ENCODE measurements around the gene F8.
"Not testable (repeated sequence)": the region's sequence is repeated elsewhere in the genome, so short reads cannot be mapped to it uniquely, and the experiment has no call there.

Gene F8

DNA sequence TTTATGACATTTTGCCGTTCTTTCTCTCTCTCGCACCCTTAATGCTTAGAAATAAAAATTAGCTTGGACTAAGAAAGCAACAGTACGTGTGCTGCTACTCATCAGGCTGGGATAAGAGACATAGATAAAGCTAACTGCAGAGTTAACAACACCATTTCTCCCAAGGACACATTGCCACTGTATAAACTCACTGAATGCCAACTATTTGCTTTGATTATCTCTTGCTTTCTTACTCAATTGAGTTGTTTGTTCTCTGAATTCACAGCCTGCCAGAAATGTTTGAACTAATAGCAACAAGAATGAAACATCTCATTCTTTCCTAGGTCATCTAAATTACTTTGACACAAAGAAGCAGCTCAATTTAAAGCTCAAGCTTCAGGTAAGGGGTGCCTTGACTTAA lies 34.6 kb downstream of the F8 start:
- no peak for DNase-seq

DNA sequence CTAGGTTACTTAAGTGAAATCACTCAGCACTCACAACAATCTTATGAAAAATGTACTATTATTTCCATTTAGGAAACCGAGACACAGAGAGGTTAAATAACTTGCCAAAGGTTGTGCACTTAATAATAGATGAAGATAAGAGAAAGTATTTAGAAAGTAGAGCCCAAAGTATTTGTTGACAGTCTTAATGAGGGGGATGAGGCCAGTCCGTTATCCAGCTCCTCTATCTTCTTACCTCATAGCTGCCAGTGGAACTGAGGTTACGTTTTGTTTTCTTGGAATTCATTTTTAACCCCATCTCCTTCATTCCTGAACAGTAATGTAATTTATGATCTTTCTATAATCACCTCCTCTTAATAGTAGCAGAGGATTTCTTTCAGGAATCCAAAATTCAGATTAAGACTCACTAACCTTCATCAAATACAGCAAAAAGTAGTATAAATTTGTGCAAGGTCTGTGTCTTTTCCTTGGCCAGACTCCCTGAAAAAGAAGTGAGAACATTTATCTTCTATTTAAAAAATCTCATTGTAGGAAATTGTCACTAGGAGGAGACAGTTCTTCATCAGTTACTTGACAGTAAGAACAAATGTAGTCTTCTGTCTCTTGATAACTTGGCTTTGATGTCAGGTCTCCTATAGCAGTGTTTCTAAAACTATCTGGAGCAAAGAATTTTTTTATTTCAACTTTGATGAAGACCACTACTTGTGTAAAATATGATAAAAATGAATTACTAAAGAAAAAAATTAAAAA lies 35.5 kb downstream of the F8 start:
- DNase-seq, result no peak

DNA sequence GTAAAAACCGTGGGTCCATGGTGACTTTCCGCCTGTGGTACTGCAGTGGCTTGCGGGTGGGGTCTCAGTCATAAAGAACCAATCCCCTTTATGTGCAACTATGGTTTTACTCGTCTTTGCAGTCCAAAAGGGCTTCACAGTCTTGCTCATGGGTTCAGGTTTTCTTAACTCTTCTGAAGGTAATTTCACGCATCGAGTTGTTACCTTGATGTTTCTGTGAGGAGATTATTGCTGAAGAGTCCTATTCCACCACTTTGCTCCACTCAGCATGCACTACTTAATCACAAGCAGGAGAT lies 41.5 kb downstream of the F8 start:
- no peak for DNase-seq

GRCh38 chrX:154980330-154981115 lies 42.0 kb downstream of the F8 start:
- DNase-seq, result peak in 48 of 58 donors; percentile 0 to 63 (median 20)

- DNase-seq, result no peak
Measured at GRCh38 chrX:154979629-154980028, 42.9 kb downstream of the F8 start.

GRCh38 chrX:154968353-154968752 lies 54.2 kb downstream of the F8 start:
- DNase-seq, result no peak

GRCh38 chrX:154967603-154968002 lies 54.9 kb downstream of the F8 start:
- DNase-seq, result no peak

DNA sequence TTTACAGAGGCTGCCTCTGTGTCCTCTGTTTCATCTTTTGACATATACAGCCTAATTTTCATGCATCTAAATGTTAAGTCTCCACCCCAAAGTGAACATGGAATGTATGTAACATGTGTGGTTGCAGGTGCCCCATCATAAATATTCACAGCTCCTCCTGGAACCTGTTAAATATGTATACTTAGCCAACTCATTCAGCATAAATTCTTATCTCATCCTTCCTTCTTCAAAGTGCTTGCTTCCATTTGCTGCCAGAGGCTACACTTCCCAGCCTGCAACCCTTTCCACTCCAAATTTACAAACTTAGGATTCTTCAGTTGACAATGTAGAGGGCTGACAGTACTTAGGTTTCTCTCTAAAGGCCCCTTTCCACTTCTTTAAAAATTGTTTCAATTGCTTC lies 60.6 kb downstream of the F8 start:
- DNase-seq, result no peak

- DNase-seq, result not testable (repeated sequence)
Measured at GRCh38 chrX:154955799-154956198, 66.7 kb downstream of the F8 start.

DNA sequence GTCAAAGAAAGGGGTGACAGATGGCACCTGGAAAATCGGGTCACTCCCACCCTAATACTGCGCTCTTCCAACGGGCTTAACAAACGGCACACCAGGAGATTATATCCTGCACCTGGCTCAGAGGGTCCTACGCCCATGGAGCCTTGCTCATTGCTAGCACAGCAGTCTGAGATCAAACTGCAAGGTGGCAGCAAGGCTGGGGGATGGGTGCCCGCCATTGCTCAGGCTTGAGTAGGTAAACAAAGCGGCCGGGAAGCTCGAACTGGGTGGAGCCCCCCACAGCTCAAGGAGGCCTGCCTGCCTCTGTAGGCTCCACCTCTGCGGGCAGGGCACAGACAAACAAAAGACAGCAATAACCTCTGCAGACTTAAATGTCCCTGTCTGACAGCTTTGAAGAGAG lies 83.3 kb downstream of the F8 start:
- DNase-seq, result not testable (repeated sequence)

DNA sequence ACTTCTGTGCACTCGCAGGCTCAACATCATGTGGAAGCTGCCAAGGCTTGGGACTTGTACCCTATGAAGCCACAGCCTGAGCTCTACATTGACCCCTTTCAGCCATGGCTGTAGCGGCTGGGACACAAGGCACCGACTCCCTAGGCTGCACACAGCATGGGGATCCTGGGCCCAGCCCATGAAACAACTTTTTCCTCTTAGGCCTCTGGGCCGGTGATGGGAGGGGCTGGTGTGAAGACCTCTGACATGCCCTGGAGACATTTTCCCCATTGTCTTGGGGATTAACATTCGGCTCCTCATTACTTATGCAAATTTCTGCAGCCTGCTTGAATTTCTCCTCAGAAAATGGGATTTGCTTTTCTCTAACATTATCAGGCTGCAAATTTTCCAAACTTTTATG lies 97.8 kb downstream of the F8 start:
- DNase-seq, result not testable (repeated sequence)

DNA sequence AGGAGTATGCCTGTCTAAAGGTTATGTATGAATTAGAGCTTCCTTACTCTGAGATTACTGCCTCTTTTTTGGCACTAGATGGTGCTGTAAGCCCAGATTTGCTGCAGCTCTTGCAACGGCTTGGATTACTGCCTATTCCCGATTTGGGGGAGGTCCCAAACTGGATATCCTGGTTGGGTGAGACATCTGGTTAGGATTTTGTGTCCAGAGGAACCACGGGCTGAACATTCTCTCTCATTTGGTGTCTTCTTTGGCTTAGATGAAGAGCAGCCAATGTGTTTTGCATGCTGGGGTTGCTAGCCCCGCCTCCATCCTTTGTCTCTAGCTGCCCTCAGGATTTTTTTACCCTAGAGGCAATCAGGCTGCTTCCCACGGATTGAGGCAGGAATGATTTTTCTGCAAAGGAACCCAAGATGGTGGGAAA lies 104.5 kb downstream of the F8 start:
- DNase-seq, result peak in 34 of 58 donors; percentile 0 to 46 (median 8)

- no peak for DNase-seq
Measured at GRCh38 chrX:154914052-154914451, 108.5 kb downstream of the F8 start.

GRCh38 chrX:154910528-154910927 lies 112.0 kb downstream of the F8 start:
- DNase-seq, result not testable (repeated sequence)

DNA sequence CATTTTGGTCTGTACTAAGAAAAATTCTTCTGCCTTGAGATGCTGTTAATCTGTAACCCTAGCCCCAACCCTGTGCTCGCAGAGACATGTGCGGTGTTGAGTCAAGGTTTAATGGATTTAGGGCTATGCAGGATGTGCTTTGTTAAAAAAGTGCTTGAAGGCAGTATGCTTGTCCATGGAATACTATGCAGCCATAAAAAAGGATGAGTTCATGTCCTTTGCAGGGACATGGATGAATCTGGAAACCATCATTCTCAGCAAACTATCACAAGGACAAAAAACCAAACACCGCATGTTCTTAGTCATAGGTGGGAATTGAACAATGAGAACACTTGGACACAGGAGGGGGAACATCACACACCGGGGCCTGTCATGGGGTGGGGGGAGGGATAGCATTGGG lies 112.5 kb downstream of the F8 start:
- not testable (repeated sequence) for DNase-seq

- DNase-seq, result no peak
Measured at GRCh38 chrX:154908821-154909220, 113.7 kb downstream of the F8 start.

DNA sequence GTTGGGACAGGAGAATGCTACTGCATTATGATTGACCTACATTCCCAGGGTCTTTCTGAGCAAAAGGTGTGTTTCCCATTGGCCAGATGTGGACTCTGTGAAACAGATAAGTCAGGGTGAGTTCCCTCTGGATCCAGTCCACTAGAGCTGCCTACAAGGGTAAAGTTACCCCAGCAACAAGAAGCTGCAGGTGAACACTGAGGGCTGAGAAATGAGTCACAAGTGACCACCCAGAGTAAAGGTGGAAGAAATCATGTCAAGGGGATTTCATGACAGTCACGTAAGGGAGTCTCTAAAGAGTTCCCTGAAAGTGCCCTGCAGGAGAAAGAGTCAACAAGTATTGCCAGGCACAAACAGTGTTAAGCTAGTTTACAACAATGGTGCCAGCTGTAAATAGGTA lies 120.1 kb downstream of the F8 start:
- DNase-seq, result no peak

- DNase-seq, result no peak
Measured at GRCh38 chrX:154900323-154900722, 122.2 kb downstream of the F8 start.

GRCh38 chrX:154892296-154892695 lies 130.2 kb downstream of the F8 start:
- no peak for DNase-seq

DNA sequence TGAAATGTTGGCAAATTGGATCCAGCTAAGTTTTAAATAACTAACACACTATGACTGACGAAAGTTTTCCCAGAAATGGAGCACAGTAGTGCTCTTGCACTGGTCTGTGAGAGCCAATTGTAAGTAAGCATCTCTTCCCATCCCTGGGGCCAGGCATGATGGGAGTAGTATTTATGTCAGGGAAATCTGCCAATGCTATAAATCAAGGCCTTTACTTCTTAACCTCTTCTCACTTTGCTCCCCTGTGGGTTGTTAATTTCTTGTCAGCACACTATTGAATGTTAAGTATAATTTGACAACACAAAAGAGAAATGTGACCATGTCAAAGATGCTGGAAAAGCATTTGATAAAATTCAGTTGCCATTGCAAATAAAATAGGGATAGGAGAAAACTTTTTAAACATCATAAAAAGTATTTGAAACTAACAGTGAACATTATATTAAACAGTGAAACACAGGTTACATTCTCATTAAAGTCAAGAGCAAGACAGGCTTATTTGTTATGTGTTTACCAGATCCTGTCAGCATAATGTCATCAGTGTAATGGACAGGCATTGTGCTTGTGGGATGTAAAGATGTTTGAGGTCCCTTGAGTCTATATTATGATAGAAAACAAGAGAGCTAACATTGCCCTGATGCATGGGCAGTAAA lies 131.4 kb downstream of the F8 start:
- DNase-seq, result no peak

DNA sequence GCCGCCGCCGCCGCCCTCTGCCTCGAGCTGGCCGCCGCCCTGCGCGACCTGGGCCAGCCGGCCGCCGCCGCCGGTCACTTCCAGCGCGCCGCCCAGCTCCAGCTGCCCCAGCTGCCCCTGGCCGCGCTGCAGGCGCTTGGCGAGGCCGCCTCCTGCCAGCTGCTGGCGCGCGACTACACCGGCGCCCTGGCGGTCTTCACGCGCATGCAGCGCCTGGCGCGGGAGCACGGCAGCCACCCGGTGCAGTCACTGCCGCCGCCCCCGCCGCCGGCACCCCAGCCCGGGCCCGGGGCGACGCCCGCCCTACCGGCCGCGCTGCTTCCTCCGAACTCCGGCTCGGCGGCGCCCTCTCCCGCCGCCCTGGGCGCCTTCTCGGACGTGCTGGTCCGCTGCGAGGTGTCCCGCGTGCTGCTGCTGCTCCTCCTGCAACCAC lies 135.7 kb downstream of the F8 start:
- DNase-seq, result not testable (repeated sequence)

GRCh38 chrX:154886069-154886788 lies 136.3 kb downstream of the F8 start, which contains the start of gene F8A1:
Gene F8A1, plus strand, starts transcription at chrX:154886355. Its CDS starts 20 bp downstream, at chrX:154886375.
- DNase-seq, result not testable (repeated sequence)

Measured in anterior cingulate cortex (tissue), 58 donors.